Measurements from ENCODE around the gene C3orf22. TPM values are rescaled to one million over a fixed set of nuclear protein-coding genes. Genes with fewer than 3 reads are reported as not detected.

The C3orf22 gene
- total RNA-seq, 1 donor = not detected

GRCh38 chr3:126570103-126570541 lies 11.4 kb upstream of the C3orf22 start:
- no peak overlapping the region for H3K4me3 ChIP-seq (ENCODE audit: low read depth, low read length)
- no peak for DNase-seq (ENCODE audit: low read depth)
- TF ChIP-seq CTCF (IDR thresholded peaks at IDR 0.05; ENCODE audit: insufficient read depth, low read length) = no peak

- no peak for TF ChIP-seq CTCF (IDR thresholded peaks at IDR 0.05; ENCODE audit: insufficient read depth, low read length)
- no peak overlapping the region for H3K4me3 ChIP-seq (ENCODE audit: low read depth, low read length)
Observed at GRCh38 chr3:126569390-126569975, 10.8 kb upstream of the C3orf22 start.

GRCh38 chr3:126568776-126569342 lies 10.1 kb upstream of the C3orf22 start:
- H3K4me3 ChIP-seq (ENCODE audit: low read depth, low read length) = no peak overlapping the region
- TF ChIP-seq CTCF (IDR thresholded peaks at IDR 0.05; ENCODE audit: insufficient read depth, low read length) = no peak
- no peak for DNase-seq (ENCODE audit: low read depth)

More at GRCh38 chr3:126569390-126569975, 10.8 kb upstream of the C3orf22 start:
- DNase-seq (ENCODE audit: low read depth) = no peak

- no peak for TF ChIP-seq CTCF (IDR thresholded peaks at IDR 0.05; ENCODE audit: insufficient read depth, low read length)
- DNase-seq (ENCODE audit: low read depth) = no peak
- H3K4me3 ChIP-seq (ENCODE audit: low read depth, low read length) = no peak overlapping the region
Observed at GRCh38 chr3:126567696-126568438, 9.1 kb upstream of the C3orf22 start.

GRCh38 chr3:126562737-126563276 lies 4.1 kb upstream of the C3orf22 start:
- no peak for DNase-seq (ENCODE audit: low read depth)
- TF ChIP-seq CTCF (IDR thresholded peaks at IDR 0.05; ENCODE audit: insufficient read depth, low read length) = no peak
- H3K4me3 ChIP-seq (ENCODE audit: low read depth, low read length) = no peak overlapping the region

GRCh38 chr3:126557761-126558160 lies 971 bp downstream of the C3orf22 start:
- H3K4me3 ChIP-seq (ENCODE audit: low read depth, low read length) = no peak overlapping the region
- DNase-seq (ENCODE audit: low read depth) = no peak
- TF ChIP-seq CTCF (IDR thresholded peaks at IDR 0.05; ENCODE audit: insufficient read depth, low read length) = no peak
